Ecto neural progenitor cell (in vitro differentiated cells): ENCODE measurements around the gene PLA2G12A.

ENCODE experiments used
- DNase-seq: peaks from one replicate; pipeline ENCODE4 v3.0.0-alpha.2; 2018; ENCODE audit warnings: low spot score

The PLA2G12A gene

DNA sequence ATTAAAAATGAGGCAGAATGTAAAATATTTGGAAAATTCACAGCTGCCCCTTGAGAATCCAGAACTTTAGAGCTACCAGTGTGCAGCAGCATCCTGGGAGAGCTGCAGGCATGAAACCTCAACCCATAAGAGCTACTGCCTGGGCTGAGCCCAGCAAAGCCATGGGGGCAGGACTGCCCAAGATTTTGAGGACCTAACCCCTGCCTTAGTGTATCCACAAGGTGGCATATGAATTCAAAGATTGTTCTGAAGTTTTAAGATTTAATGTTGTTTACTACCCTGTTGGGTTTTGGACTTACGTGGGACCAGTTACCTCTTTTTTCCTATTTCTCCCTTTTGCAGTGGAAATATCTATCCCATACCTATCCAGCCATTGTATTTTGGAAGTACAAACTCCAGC, 53.0 kb downstream of the PLA2G12A start:
- no peak for DNase-seq

DNA sequence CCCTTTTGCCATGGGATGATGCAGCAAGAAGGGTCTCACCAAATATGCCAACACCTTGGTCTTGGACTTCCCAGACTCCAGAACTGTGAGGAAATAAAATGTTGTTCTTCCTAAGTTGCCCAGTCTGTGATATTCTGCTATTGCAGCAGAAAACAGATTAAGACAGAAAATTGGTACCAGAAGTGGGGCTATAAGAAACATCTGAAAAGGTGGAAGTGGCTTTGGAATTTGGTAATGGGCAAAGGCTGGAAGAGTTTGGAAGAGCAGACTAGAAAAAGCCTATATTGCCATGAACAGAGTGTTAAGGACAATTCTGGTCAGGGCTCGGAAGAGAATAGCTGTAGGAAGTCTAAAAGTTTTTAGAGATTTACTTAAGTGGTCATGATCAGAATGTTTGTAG, 54.0 kb downstream of the PLA2G12A start:
- no peak for DNase-seq

DNA sequence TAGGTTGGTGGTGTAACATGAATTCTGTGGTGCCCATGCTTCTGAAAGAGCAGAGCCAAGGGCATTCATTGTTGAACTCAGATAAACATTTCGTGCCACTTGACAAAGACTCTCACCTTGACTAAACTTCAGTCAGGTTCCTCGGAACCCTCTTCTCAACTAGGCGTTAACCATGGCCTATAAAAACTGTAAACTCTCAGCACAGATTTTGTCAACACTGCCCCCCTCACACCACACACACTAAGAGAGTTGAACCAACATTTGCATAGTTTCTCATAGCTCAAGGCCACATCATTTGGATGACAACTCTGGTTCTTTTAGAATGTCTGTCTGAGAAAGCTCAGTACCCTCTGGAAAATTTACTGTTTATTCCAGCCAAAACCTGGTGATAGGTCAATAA, 54.7 kb downstream of the PLA2G12A start:
- DNase-seq: no peak

DNA sequence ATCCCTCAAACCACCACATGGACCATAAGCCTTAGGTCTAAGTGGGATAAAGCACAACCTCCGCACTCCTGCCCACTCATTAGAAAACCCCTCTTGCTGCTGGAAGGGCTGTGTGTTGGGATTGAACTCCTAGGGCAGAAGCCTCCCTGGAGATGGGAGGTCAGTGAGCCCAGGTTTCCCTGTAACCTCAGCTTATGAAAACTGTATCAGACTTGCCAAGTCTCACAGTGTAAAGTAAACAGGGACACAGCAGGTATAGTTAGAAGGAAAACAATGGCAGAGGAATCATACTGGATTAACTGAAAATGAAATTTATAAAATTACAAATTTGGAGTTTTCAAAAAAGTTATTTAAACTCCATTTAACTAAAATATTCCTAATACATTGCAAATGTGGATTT, 56.6 kb downstream of the PLA2G12A start:
- no peak for DNase-seq

DNA sequence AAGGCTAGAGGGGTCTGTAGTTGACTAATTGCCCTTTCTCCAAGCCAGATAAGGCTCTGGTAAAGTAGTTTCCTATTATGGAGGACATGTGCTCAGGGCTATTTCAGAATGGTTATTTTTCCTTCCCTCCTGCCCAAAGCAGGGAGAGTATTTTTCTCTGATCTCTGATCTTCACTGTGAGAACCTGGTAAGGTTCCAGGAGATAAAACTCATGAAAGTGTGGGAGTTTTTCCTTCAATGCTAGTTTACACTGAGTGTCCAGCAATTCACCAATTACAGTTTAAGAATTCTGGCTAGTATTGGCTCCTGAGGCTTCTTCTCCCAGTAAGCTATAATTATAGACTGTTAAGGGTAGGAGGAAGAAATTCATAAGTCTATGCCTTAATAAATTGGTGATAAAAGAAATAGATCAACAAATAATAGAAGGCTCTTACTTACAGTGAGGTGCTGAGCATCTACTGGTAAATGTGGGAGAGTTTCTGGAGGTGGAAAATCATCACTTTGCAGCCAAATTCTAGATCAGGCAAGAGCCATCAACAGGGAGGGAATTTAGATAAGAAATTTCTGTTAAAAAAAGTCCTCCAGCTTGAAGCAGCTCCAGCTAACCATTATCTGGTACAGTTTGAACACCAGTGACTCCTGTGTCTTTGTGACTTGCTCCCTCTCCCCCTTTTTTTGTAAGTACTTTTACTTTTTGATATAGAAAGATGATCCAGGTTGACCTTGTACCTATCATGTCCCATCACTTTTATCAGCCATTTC, 57.5 kb downstream of the PLA2G12A start:
- DNase-seq: no peak

DNA sequence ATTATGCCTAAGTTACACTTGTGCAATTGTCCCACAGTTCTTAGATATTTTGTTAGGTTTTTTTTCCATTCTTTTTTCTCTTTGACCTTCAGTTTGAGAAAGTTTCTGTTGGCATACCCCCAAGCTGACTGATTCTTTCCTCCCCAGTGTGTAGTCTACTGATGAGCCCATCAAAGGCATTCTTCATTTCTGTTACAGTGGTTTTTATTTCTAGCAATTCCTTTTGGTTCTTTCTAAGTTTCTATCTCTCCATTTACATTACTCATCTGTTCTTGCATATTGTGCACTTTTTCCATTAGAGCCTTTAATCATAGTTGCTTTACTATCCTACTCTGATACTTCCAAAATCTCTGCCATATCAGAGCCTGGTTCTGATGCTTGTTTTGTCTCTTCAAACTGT, 58.5 kb downstream of the PLA2G12A start:
- no peak for DNase-seq

DNA sequence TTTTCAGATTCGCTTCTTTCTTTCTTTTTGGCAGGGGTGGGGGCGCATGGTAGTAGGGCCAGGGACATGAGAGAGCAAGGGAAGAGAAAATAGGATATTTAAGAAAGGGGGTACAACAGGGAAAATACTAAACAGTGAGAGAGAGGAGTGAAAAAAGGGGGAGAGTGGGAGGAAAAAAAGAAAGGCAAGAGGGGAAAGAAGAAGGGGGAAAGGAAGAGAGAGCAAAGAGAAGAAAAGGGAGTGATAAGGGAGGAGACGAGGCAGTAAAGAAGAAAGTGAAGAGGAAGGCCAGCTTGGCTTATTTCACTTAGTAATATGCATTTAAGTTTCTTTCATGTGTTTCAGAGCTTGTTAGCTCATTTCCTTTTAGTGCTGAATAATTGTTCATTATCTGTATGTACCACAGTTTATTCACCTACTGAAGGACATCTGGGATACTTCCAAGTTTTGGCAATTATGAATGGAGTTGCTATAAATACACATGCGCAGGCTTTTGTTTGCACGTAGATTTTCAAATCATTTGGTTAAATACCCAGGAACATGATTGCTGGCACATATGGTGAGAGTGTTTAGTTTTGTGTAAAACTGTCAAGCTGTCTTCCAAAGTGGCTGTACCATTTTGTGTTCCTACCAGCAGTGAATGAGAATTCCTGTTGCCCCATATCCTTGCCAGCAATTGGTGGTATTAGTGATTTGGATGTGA, 63.9 kb downstream of the PLA2G12A start:
- no peak for DNase-seq

DNA sequence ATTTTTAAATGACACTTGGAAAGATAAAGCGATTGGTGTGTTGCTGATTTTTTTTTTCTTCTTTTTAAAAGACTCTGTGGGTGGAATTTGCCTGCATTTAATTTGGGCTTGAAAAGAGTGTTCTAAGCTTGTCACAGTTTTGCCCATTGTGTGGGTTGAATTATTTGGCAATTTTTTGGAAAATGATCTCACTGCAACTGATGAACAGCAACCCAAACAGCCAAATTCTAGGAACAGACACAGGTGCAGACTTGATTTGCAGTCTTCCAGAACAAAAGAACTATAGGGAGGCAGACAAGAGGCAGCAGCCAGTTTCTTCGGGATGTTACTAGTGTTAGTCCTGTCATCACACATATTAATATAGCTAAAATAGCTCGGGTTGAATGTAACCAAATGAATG, 67.1 kb downstream of the PLA2G12A start:
- no peak for DNase-seq

DNA sequence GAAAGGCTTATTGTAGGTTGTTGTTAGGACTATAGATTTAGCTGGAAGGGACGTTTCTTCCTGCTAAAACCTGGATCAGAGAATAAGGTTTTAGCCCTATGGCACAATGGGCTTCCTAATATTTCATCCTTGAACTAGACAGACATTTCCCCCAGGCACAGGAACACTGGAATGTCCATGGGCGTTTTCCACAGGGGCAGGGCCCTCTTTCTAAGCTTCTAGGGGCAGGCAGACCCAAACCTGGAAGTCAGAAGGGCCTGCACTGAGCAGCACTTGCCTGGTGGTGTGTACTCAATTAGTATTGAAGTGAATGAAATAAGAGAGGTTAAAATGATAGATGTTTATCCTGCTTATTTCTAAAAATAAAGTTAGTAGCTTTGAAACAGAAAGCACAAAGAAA, 67.8 kb downstream of the PLA2G12A start:
- DNase-seq: no peak
